Stimulated activated CD4-positive, alpha-beta T cell treated with anti-CD3 and anti-CD28 coated beads, TNF-alpha, amount 100 ng/mL, for 4 hours (primary cell): ENCODE data around the gene PRPH2.

Experiments
- DNase-seq, 3 experiments: peaks; one replicate each; pipeline ENCODE4 v3.0.0-alpha.2; 2020; ENCODE audit warnings: low read depth in 3 of 3

PRPH2 gene

DNA sequence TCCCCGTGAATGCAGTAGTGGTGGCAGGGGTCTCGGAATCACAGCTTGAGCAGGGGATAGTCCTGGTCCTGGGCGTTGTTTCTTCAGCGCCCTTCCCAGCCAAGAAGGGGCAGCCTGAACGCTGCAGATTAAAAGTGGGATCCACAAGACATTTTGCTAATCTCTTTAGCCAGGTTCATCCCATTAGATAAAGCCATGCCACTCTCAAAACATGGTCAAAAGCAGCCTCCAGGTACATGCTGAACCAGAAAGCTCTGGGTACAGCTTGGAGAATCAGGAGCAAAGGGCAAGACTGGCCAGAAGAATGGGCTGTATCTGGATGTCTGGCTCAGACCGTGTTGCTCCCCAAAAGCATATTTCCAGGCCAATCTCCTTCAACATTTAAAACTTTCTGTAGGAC lies at the start of gene PRPH2:
Gene PRPH2 (minus strand): TSS at position 101 of the 400 bp plus-strand sequence. CDS start 263 bp downstream, outside the sequence.
- no peak for DNase-seq

DNA sequence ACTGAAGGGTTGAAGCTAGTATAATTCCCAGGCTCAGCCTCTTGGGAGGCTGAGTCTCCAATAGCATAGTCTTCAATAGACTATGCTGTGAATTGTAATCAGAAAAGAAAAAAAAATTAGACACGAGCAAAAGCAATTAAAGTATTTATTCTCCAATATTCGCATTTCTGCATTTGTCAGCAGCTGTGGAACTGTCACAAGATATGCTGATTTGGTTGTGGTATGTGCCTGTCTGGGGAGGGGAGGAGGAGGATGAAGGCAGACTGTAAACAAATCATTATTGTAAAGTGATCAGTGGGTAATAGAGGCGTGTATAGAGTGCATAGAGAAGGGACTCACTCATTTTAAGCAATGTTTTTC lies 49.3 kb upstream of the PRPH2 start:
- no peak for DNase-seq

DNA sequence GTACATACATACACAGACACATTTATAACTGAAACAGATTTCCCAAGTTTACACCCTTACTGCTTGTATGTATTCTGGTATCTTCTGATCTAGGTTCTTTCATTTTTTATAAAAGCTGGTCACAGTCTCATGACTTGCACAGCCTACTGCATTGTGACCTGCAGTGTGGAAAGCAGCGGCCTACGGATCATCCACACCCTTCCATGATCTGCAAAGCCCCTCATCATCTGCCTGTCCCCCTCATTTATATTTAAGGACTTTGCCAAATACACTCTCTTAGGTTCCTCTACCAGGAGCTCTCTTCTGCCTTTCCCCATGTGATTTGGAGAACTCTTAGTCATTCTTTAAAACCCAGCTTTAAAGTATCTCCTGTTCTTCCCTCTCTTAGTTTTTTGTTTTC lies 47.4 kb upstream of the PRPH2 start:
- no peak for DNase-seq

- DNase-seq: no peak
Measured at GRCh38 chr6:42769051-42769450, 46.7 kb upstream of the PRPH2 start.

DNA sequence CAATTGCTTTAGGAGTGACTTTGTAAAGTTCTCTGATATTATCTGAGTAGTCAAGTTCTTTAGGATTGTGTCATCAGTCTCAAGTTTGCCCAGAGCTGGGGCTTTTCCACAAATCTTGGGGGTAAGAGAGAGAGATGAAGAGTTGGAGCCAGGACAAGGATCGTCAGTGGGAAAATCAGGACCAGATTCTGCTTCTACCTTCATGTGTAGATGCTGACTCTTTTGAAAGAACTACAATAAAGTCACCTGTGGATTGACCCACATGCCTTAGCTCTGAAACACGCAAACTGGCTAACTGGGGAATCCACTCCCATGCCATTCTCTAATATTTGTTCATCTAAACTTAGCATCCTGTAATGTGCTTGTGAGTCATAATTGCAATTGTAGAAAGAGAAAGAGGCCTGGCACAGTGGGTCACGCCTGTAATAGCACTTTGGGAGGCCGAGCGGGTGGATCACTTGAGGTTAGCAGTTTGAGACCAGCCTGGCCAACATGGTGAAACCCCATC lies 43.8 kb upstream of the PRPH2 start:
- no peak for DNase-seq

DNA sequence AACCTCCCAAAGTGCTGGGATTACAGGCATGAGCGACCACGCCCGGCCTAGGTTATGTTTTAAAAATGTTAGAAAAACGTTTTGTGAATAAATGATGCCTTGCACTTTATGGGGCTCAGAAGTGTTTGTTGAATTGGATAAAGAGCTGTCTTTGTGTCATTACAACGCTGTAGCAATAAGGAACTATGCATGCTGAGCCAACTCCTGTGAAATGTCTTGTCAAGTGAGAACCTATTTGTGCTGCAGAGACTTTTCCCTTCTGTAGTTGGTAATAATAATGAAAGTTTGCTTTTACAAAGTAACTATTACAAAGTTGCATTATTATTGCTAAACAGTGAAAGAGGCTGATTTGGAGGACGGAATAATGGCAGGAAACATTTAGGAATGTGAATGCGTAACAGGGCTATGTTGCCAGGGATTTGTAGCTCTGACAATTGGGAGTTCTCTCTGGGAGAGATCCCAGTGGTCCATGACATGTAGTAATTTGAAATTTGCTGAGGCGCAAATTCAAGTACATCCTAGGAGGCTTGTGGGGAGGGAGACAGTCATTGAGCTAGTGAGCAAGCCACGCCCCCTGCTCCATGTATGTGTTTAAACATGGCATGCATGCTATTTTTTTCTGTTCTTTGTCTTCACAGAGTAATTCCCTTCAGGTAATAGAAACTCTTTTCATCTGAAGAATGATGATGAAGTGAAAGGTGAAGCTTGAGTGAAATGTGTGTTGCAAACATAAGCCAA lies 42.7 kb upstream of the PRPH2 start:
- no peak for DNase-seq

DNA sequence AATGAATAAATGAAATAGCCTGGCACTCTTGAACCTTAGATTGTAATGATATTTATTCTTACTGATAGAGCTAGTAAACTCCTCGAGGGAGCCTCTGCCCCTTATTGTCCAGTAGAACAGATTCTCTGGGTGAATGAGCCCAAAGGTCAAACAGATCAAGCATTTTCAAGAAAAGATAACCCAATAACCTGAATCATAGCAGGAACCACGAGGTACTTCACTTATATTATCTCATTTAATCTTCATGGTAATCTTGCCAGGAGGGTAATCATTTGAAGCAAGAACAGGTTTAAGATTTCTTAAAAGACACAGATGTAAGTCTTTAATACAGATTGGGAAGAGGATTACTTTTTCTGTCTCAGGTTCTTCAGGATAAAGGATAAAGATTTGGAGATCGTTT lies 40.6 kb upstream of the PRPH2 start:
- no peak for DNase-seq

GRCh38 chr6:42762426-42762859 lies 40.0 kb upstream of the PRPH2 start:
- DNase-seq: no peak

GRCh38 chr6:42761287-42762067 lies 39.1 kb upstream of the PRPH2 start:
- DNase-seq: no peak

DNA sequence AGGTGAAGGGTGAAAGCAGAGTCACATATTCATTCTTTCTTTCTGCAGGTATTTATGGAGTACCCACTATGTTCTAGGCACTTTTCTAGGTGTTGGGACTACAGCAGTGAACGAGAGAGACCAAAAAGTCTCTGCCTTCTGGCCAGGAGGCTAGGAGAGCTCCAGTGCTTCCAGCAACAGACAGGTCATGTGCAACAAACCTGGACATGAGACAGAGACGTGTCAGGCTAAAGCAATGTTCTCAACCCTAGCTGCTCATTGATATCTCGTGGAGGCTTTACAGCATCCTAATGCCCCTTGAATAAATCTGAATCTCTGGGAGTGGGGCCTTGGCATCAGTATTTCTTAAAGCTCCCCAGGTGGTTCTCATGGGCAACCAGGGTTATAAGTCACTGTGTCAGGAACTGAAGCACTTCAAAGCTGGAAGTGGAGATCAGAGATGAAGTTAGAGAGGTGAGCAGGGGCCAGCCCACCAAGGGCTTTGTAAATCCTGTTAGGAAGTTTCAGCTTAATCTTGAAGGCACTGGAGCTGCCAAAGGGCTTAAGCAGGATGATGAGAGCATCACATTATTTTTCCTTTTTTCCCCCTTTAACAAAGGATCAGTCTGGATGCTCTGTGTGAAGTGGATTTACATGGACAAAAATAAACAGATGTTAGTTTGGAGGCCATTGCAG lies 36.5 kb upstream of the PRPH2 start:
- no peak for DNase-seq

- DNase-seq: no peak
Measured at GRCh38 chr6:42756722-42757121, 34.3 kb upstream of the PRPH2 start.

DNA sequence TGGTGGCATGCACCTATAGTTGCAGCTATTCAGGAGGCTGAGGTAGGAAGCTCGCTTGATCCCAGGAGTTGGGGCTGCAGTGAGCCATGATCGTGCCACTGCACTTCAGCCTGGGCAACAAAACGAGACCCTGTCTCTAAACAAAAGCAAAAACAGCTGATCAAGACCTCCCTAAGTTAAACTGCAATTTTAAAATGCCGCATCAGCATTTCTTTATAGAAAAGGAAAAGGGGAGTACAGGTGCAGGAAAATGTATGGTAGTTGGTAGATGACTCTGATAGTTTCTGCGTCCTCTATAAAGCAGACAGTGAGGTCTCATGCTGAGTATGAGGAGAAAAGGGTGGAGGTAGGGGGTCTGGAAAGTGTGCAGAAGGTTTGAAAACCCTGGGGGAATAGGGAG lies 32.4 kb upstream of the PRPH2 start:
- no peak for DNase-seq

GRCh38 chr6:42751055-42751454 lies 28.7 kb upstream of the PRPH2 start:
- DNase-seq: no peak

DNA sequence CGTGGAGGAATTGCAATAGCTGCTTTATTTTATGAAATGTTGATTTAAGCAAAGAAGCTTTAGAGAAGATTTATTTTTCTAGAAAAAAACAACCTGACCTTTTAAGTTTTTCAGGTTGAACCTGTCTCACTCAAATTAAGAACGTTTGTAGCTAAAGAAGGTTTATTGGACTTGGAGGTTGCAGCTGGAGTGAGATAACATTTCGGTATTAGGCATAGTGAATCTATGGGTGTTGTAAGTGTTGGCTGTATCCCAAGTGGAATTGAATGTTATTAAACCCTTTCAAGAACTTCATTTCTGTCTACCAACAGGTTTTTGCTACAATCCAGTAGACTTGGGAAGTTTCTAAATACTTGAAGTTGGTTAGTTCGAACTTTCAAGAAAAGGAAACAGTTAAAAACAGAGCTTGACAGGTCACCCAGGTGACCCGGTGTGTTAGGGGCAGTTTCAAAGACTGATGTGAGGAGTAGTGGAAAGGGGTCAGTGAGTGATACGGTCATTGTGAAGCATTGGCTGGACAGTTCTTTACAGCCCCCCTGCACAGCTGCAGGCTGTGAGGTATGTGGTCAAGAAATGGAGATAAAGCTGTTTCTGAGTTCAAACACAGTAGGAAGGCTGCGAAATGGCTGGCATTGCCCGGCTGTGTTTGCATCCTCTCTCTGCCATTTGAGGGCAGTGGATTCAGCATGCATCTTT lies 26.0 kb upstream of the PRPH2 start:
- DNase-seq: no peak

GRCh38 chr6:42746463-42747391 lies 24.3 kb upstream of the PRPH2 start:
- DNase-seq: peak; percentile 40 to 57 (median 48)

- DNase-seq: peak; percentile 72 to 87 (median 84)
Measured at GRCh38 chr6:42745640-42746462, 23.5 kb upstream of the PRPH2 start, which contains the start of gene TBCC. Gene TBCC, minus strand, starts transcription at chr6:42746103. Its CDS starts 30 bp downstream, at chr6:42746073.

DNA sequence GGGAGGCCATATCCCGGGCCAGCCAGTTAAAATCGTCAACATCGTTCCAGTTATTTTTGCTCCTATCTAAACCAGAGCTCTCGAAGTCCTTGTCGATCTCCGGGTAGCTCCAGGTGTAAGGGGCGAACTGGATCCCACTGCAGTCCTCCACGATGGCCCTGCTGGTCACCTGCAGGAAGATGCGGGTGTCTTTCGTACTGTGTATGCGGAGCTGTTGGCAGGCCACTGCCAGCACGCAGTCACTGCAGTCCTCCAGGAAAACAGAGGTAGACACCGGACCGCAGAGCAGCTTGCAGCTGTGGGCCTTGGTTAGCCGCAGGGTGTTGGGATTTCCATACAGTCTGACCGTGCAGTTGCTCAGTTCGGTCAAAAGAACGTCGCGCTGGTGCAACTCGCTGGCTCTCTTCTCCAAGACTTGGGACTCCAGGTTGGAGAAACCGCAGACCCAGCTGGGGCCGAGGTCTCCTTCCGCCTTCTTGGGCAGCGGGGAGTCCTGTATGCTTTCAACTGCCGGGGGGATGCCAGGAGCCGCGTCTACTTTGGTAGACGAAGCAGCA lies 22.8 kb upstream of the PRPH2 start:
- no peak for DNase-seq

DNA sequence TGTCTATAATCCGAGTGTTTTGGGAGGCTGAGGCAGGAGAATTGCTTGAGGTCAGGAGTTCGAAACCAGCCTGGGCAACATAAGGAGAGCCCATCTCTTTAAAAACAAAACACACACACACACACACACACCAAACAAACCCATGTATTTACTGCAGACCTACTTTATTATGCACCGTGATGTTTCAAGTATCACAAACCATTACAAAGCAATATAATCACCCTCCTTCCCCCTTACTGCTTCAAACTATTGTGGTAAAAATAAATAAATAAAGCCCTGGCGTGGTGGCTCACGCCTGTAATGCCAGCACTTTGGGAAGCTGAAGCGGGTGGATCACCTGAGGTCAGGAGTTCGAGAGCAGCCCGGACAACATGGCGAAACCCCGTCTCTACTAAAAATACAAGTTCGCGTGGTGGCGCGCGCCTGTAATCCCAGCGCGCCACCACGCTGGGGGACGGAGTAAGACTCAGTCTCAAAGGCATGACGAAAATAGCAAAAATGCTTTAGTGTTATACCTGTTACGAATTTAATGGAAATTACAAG lies 22.0 kb upstream of the PRPH2 start:
- DNase-seq: no peak
